Peyer's patch (tissue), 4 donors: ENCODE measurements around the gene GPR26. TPM values are rescaled to one million over a fixed set of nuclear protein-coding genes. Genes with fewer than 3 reads are reported as not detected.

Experiments used
- DNase-seq, 3 donors: peaks; one replicate each; pipeline ENCODE4 v3.0.0-alpha.2; 2017 to 2019
- H3K27ac ChIP-seq, 4 donors: fragments of 200-600 bp; sonication (generic); one replicate each; pipeline ENCODE4 v1.5.1; 2016 to 2019
- H3K27me3 ChIP-seq, 2 donors: fragments of 200-600 bp; sonication (generic); one replicate each; pipeline ENCODE4 v1.5.1; 2019
- H3K36me3 ChIP-seq, 3 donors: fragments of 200-600 bp; sonication (generic); one replicate each; pipeline ENCODE4 v1.5.1; 2016 to 2019
- H3K4me1 ChIP-seq, 4 donors: fragments of 200-600 bp; sonication (generic); one replicate each; pipeline ENCODE4 v1.5.1; 2016 to 2019
- H3K4me3 ChIP-seq, 4 donors: fragments of 200-600 bp; sonication (generic); 1 replicate in 3 of 4; 2 replicates in 1 of 4; pipeline ENCODE4 v1.5.1; 2016 to 2019; ENCODE audit warnings: mild to moderate bottlenecking in 1 of 4
- H3K9me3 ChIP-seq, 4 donors: fragments of 200-600 bp; sonication (generic); one replicate each; pipeline ENCODE4 v1.5.1; 2016 to 2019; ENCODE audit warnings: mild to moderate bottlenecking in 1 of 4
- POLR2A ChIP-seq, 2 donors: fragments of 450-650 bp; IDR thresholded peaks; one replicate each; pipeline ENCODE4 v1.5.1; 2017; ENCODE audit warnings: antibody characterized with exemption in 2 of 2, mild to moderate bottlenecking in 2 of 2, moderate library complexity in 2 of 2
- total RNA-seq, 4 donors: library from RNA; depleted of rRNA; stranded (reverse); fragments of >200 nt; gene quantifications; one replicate each; pipeline ENCODE4 v1.1.0, GENCODE V29; 2016
- TF ChIP-seq, protein P1 (sequence below), 6 experiments: fragments of 450-650 bp in 4 of 6; fragments of 200-600 bp in 2 of 6; sonication (generic) in 1 of 6; IDR thresholded peaks; one replicate each; pipeline ENCODE4 v1.5.1; 2017 to 2019; ENCODE audit warnings: antibody characterized with exemption in 6 of 6, mild to moderate bottlenecking in 3 of 6, moderate library complexity in 1 of 6

GPR26 gene
- total RNA-seq, 4 donors from 2014 or later: not detected

DNA sequence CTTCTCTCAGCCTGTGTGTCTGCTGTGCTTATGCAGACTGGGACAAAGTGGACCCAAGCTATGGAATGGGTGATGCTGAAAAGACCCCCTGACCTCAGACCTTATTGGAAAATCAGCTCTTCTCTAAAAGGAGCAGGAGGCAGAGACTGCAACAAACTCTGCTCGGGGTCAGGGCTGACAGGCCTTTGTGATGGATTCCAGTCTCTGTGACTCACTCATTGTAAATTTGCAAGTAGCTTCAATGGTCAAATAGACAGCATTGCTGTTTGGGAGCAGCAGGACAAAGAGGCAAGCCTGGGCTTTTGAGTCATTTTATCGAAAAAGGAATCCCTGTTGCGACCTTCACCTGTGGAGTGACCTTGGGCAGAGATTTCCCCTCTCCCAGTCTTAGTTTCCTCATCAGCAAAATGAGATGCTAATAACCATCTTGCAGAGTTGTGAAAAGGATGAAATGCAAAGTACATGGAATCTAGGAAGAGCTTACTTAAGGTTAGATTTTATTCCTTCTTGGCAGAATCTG is 26.1 kb upstream of the GPR26 start:
- no peaks in the 10 kb centered on the region for H3K36me3 ChIP-seq
- no peaks in the 10 kb centered on the region for H3K4me1 ChIP-seq
- no peaks in the 10 kb centered on the region for H3K27me3 ChIP-seq
- no peaks in the 10 kb centered on the region for H3K9me3 ChIP-seq
- no peak overlapping the region for H3K27ac ChIP-seq
- TF ChIP-seq POLR2A (IDR thresholded peaks at IDR 0.05): no peak
- TF ChIP-seq, protein P1, sequence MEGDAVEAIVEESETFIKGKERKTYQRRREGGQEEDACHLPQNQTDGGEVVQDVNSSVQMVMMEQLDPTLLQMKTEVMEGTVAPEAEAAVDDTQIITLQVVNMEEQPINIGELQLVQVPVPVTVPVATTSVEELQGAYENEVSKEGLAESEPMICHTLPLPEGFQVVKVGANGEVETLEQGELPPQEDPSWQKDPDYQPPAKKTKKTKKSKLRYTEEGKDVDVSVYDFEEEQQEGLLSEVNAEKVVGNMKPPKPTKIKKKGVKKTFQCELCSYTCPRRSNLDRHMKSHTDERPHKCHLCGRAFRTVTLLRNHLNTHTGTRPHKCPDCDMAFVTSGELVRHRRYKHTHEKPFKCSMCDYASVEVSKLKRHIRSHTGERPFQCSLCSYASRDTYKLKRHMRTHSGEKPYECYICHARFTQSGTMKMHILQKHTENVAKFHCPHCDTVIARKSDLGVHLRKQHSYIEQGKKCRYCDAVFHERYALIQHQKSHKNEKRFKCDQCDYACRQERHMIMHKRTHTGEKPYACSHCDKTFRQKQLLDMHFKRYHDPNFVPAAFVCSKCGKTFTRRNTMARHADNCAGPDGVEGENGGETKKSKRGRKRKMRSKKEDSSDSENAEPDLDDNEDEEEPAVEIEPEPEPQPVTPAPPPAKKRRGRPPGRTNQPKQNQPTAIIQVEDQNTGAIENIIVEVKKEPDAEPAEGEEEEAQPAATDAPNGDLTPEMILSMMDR (IDR thresholded peaks at IDR 0.05): no peak
- DNase-seq: no peak
- no peak overlapping the region for H3K4me3 ChIP-seq

DNA sequence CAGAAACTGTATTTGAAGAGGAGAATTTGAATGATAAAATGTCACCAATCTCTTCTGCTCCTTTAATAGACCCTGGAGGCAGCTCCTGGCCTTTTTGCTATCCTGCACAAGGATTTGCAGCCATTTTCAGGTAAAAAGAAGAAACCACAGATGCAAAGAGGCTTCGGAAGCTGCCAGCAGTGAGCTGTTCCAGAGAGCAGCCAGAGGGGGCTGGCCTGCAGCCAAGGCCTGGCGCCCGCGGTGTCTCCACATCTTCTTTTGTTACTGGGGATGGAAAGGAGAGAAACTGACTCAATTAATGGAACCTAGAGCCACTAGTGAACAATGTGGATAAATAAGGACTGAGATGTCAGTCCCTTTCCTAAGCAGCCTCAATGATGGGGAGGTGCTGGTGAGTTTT is 23.9 kb upstream of the GPR26 start:
- no peak for DNase-seq
- Histone ChIP-seq H3K4me3 (no peak overlapping the region), H3K27me3 (no peaks in the 10 kb centered on the region), H3K4me1 (no peaks in the 10 kb centered on the region), H3K36me3 (no peaks in the 10 kb centered on the region), H3K27ac (no peak overlapping the region), H3K9me3 (no peaks in the 10 kb centered on the region)
- TF ChIP-seq POLR2A (IDR thresholded peaks at IDR 0.05): no peak
- TF ChIP-seq, protein P1 (IDR thresholded peaks at IDR 0.05): no peak

DNA sequence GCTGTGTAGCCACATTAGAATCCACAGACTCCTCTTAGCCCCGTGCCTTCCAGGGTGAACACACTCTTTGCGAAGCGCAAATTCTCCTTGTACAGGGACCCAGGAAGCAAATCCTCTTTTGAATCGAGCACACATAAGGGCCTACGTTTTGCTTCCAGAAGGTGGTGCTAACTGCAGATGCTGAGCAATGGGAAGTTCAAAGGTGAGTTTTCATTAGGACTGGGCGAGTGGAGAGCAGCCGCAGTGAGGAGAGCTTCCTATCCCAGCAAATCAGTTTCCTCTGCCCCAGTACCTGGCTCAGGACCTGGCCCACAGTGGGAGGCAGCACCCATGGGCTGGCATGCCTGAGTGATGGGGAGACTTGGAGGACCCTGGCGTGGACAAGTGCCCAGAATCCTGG is 23.5 kb upstream of the GPR26 start:
- H3K9me3 ChIP-seq: no peaks in the 10 kb centered on the region
- no peak overlapping the region for H3K27ac ChIP-seq
- TF ChIP-seq POLR2A (IDR thresholded peaks at IDR 0.05): no peak
- TF ChIP-seq, protein P1 (IDR thresholded peaks at IDR 0.05): peak in 3 of 6 experiments; percentile 57 to 65 (median 60)
- no peaks in the 10 kb centered on the region for H3K36me3 ChIP-seq
- no peaks in the 10 kb centered on the region for H3K27me3 ChIP-seq
- no peak for DNase-seq
- no peak overlapping the region for H3K4me3 ChIP-seq
- H3K4me1 ChIP-seq: no peaks in the 10 kb centered on the region

DNA sequence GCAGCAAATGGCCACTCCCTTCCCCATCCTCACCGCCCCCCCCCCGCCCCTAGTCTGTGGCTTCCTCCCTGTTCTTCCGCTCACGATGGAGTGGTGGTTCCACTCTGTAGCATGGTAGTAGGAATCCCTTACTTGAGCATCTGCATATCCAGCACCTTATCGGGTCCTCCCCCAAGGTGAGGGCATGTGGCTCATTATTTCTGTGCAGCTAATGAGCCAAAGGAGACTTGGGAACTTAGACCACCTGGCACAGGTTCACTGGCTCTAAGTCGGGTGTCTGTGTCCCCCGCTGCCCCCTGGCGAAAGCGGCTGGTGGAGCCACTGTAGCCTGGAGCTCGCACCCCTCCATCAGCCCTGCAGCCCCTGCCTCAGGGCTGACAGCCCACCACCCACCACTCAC is 22.8 kb upstream of the GPR26 start:
- H3K9me3 ChIP-seq: no peaks in the 10 kb centered on the region
- H3K4me1 ChIP-seq: no peaks in the 10 kb centered on the region
- H3K27me3 ChIP-seq: no peaks in the 10 kb centered on the region
- H3K27ac ChIP-seq: no peak overlapping the region
- no peak for DNase-seq
- H3K4me3 ChIP-seq: no peak overlapping the region
- TF ChIP-seq, protein P1 (IDR thresholded peaks at IDR 0.05): no peak
- no peak for TF ChIP-seq POLR2A (IDR thresholded peaks at IDR 0.05)
- no peaks in the 10 kb centered on the region for H3K36me3 ChIP-seq

DNA sequence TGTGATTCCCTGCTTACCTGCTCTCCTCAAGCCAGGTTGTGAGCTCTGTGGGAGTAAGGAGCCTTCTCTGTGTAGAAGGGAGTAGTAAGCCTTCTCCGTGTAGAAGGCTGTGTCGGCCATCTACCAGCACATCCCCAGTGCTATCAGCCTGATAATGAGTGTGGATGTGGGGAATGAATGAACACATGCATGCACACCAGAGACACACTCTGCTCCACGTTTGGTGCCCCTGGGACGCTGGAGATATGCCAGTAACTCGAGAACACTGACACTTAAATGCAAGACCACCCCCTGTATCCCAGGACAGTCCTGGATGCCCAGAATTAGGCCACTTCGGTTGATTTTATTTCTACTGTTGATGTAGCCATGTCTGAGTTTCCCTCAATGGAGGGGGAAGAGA is 21.1 kb upstream of the GPR26 start:
- Histone ChIP-seq H3K4me3 (no peak overlapping the region), H3K27me3 (no peaks in the 10 kb centered on the region), H3K4me1 (no peaks in the 10 kb centered on the region), H3K9me3 (no peaks in the 10 kb centered on the region), H3K36me3 (no peaks in the 10 kb centered on the region), H3K27ac (no peak overlapping the region)
- no peak for DNase-seq
- no peak for TF ChIP-seq POLR2A (IDR thresholded peaks at IDR 0.05)

DNA sequence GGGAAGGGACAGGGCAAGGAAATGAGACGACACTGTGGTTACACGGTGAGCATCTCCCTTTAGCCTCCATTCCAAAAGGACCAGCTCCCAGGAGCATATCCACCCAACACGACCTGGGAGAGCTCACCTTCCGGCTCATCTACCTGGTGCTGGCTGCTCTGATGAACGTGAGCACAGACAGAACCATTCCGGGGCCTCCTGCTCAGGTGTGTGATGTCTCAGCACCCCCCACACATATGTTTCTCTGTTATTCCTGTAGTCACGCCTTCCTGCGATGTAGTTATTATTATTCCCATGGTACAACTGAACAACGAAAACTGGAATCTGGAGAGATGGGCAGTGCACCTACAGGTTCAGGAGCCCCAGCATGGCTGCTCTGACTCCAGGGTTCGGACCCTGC is 20.5 kb upstream of the GPR26 start:
- no peaks in the 10 kb centered on the region for H3K4me1 ChIP-seq
- no peak overlapping the region for H3K27ac ChIP-seq
- no peak for DNase-seq
- no peaks in the 10 kb centered on the region for H3K9me3 ChIP-seq
- H3K4me3 ChIP-seq: no peak overlapping the region
- TF ChIP-seq, protein P1 (IDR thresholded peaks at IDR 0.05): no peak
- TF ChIP-seq POLR2A (IDR thresholded peaks at IDR 0.05): no peak
- no peaks in the 10 kb centered on the region for H3K27me3 ChIP-seq
- H3K36me3 ChIP-seq: no peaks in the 10 kb centered on the region
